GM18868 (cell line): ENCODE results near the gene ZNF236.

ENCODE experiments used
- ATAC-seq: cut with Tn5 transposase; IDR thresholded peaks from one replicate; pipeline ENCODE4 v1.9.1; 2021; ENCODE audit warnings: mild to moderate bottlenecking, moderate library complexity; ENCODE audit not compliant: unreplicated experiment

Gene ZNF236

DNA sequence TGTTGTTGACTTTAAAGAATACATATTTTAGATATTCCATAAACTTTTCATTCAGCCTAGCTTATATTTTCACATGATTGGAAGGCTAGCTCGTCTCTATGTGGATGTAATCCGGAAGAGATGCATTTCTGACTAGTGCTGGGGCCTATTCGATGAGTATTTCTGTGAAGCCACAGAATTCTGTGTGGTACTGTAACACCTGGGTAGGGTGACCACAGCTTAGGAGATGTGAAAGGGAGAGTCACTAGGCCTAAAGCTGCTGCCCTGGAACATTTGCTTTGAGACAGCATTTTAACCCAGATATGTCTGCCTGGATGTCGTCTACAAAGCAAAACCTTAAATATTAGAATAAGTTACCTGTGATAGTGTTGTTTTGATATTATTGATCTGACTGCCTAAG lies 83.5 kb downstream of the ZNF236 start:
- ATAC-seq, result no peak

GRCh38 chr18:76908277-76908676 lies 85.9 kb downstream of the ZNF236 start:
- ATAC-seq, result no peak

DNA sequence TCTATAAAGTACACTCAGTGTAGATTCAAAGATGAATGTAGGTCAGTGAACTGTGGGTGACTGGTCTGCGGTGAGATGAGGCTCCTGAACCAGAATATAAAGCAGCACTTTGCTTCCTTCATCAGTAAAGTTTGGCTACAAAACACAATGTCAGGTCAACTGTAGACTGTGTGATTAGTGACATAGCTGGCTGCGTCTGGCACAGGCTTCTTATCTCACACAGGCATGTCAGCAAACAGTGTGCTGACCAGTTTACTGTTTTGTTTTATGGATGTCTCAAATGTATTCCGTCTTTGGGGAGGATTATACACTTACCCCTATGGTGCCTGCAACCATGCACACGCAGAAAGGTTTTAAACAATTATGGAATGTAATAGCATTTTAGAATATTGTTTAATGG lies 87.1 kb downstream of the ZNF236 start:
- no peak for ATAC-seq

DNA sequence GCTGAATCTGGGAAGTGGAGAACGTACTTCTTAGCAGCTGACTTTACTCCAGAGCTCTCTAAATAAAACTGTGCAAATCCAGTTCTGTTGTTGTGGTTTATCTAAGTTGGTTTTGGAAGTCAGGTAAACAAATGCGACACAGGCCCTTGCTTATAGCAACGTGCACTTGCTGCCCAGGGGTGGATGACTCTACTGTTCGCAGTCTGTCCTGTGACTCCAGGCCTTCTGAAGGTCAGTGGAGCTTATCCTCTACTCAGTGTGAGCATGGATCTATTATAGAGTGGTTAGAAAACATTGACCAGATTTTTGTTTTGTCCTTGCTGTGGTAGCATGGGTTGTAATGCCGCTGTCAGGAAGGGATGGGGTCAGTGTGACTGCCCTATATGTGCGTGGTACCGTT lies 89.1 kb downstream of the ZNF236 start:
- no peak for ATAC-seq

DNA sequence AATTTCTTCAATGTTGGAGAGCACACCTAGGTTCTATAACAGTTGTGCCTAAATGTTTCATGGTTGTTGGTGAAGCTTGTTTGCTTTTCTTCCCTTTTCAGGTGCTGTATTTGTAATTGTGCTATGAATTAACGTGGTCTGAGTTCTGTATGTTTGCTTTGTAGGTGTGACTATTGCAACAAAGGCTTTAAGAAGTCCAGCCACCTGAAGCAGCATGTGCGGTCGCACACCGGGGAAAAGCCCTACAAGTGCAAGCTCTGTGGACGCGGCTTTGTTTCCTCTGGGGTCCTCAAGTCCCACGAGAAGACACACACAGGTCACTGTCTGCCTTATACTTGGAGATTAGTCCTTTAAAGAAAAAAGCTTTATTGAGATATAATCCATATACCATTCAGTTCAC lies 91.2 kb downstream of the ZNF236 start:
- ATAC-seq, result no peak

GRCh38 chr18:76914314-76914713 lies 92.0 kb downstream of the ZNF236 start:
- no peak for ATAC-seq

GRCh38 chr18:76914796-76915195 lies 92.4 kb downstream of the ZNF236 start:
- no peak for ATAC-seq

- no peak for ATAC-seq
Measured at GRCh38 chr18:76915456-76915855, 93.1 kb downstream of the ZNF236 start.

DNA sequence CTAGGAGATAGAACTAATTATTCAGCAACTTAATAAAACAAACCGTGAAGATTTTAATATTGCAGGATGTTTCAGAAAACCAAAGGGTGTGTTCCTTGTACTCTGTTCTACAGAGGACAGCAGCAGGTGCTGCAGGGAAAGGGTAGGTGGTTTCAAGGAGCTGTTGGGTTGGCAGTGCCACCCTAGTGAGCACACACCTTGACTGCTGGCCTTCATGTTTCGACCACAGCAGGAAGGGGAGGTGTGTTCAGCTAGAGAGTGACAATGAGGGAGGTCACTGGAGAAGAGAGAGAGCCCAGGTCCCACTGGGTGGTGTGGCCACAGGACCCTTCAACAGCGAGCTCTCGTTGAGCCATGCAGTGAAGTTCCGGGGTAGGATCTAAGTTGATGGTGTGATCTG lies 98.6 kb downstream of the ZNF236 start:
- ATAC-seq, result no peak

DNA sequence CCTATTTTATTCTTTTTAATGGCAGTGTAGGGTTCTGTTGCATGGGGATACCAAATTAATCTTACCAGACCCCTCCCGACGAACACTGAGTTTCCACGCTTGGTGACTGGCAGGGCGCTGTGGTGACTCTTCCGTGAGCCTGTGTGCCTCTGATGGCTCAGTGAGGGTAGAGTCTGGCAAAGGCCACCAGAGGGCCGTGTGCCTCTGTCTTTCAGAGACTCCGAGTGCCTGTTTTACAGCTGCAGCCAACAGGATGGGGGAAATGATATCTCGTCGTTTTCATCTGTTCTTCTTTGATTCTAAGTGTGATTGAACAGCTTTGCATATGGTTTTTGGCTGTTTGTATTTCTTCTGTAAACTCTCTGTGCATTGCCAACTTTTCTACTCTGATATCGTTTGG lies 99.8 kb downstream of the ZNF236 start:
- ATAC-seq, result peak; percentile 100

DNA sequence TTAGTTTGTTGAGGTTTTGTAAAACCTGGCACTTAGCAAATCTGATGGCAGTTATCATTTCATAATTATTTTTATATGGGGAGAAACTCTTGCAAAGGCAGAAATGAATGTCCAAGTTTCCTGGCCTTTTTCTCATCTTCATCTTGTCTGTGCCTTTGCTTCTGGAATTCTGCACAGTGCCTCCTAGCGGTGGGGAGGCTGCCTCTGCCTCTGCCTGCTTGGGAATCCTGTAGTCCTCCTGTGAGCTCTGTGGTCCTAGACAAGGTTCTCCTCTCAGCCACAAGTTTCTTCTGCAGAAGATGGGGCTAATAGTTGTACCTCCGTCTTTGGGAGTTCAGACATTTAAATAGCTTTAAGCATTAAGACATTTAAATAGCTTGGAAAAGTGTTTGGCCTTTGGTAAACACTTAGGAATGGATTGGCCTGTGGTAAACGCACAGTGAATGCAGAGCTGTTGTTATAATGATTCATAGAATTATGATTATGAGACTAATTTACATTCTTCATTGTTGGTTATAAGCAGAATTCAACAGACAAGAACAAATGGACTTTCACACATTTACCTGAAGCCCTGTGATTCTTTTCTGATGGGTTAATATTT lies 101.2 kb downstream of the ZNF236 start:
- ATAC-seq, result no peak

- no peak for ATAC-seq
Measured at GRCh38 chr18:76925501-76925900, 103.1 kb downstream of the ZNF236 start.

- ATAC-seq, result no peak
Measured at GRCh38 chr18:76927223-76927725, 104.9 kb downstream of the ZNF236 start.

GRCh38 chr18:76928179-76928868 lies 106.0 kb downstream of the ZNF236 start:
- peak; percentile 68 for ATAC-seq

- no peak for ATAC-seq
Measured at GRCh38 chr18:76931171-76931570, 108.8 kb downstream of the ZNF236 start.

- no peak for ATAC-seq
Measured at GRCh38 chr18:76932026-76932819, 109.9 kb downstream of the ZNF236 start.

DNA sequence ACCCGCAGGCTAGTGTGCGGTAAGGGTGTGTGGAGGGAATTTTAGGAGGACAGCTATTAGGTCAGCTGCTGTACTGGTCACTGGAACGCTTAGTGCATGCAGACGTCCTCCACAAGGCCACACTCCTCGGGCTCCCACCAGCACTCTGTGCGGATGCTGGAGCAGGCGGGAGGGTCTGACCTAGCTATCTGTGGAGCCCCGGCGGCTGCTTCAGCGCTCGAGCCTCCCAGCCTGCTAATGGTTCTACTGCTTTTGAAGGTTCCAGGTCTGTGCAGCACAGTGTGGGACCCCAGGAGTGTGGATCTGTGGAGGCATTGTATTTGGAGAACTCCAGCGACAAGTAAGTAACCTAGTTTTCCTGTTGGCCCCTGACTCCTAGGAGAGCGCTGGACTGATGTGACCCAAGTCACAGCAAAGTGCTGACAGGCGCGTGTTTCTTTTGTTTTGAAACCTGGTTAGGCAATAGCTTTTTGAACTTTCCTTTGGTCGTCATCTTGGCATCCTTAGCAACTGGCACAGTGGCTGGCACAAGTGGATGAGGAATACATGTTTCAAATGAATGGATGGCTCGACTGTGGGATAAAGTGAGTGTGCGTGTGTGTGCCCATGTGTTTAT lies 113.5 kb downstream of the ZNF236 start:
- ATAC-seq, result no peak

DNA sequence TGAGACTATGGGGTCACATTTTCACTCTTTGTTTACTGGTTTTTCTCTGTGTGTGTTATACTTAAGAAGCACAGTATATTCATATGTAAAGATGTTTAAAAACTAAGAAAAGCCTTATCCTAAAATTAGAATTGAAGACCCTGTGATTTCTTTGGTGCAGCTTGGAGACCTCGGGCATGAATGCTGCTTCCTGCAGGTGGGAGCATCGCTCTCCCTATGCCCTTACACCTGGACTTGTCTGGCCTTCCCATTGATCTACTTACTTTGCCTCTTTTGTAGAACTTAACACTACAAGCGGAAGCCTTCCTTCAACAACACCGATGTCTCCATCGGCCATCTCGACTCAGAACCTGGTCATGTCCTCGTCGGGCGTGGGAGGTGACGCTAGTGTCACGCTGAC lies 114.5 kb downstream of the ZNF236 start:
- no peak for ATAC-seq

- no peak for ATAC-seq
Measured at GRCh38 chr18:76937597-76937996, 115.2 kb downstream of the ZNF236 start.

DNA sequence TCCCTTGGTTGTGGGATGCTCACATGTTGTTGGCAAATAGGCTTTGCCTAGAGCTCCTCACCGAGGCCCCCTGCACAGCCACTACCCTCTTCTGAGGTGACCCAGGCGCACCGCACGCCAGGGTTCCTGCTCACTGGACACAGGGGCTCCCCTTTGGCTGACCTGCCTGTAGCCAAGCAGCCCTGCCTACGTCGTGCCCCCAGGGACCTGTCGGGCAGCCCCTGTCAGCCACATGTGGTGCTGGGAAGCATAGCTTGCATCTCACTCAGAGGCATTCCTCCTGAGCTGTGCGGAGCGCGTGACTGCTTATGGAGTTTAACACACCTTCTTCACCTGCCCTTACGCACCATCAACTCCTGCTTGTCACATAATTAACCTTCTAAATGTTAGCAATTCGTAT lies 116.3 kb downstream of the ZNF236 start:
- ATAC-seq, result peak; percentile 64

DNA sequence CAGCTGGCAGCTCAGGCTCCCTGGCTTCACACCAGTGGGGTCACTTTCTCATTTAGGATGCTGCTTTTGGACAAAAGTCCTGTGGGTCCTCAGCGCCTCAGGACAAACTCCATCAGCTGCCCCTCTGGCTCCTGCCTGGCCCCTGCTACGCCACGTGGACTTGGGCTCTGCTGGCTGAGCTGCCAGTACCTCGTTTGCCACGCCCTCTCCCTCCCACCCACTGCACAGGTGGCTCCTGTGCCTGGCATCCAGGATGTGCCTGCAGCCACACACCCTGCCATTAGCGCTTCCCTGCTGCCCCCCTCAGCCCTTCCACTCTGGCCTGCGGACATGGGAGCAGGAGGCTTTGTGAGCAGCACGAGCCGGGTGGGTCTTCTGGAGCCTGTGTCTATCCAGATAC lies 118.9 kb downstream of the ZNF236 start:
- ATAC-seq, result no peak
